ENCODE measurements around the gene IPO11. TPM values are rescaled to one million over a fixed set of nuclear protein-coding genes. Genes with fewer than 3 reads are reported as not detected.

Gene IPO11
- total and polyA plus RNA-seq, 2 of the 4 experiments (the other 2 are of a cell fraction) = 12.6 to 40.0 TPM

DNA sequence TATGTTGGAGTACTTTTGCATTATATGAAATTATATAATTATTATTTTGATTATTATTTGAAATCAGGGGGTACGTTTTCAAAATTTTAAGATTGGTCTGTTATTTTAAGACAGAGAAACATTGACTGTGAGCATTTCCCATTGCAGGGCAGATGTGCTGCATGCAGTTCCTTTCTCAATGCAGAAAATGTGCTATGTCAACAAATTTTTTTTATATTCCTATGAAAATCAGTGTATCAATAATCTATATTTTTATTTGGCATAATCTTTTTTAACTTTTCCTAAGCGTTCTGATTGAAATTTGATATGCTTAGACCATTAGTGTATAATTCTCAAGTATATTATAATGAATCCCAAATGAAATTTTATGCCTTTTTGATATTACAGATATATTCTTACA, 124.2 kb downstream of the IPO11 start:
- Histone ChIP-seq H4K5ac (ENCODE audit: low read depth, low read length) (no peak overlapping the region), H2BK15ac (ENCODE audit: low read depth, low read length) (no peak overlapping the region), H4K8ac (ENCODE audit: low read depth in 2 of 2, low read length in 2 of 2) (no peak overlapping the region), H3K79me1 (ENCODE audit: low read depth in 1 of 2, low read length in 2 of 2) (no peaks in the 10 kb centered on the region; a peak in 1 of 4 replicates), H3K4ac (ENCODE audit: low read depth, low read length) (no peak overlapping the region), H3K14ac (replicated peaks; ENCODE audit: low read depth, low read length) (no peak overlapping the region), H2AK5ac (ENCODE audit: low read depth, low read length) (no peak overlapping the region), H3K27me3 (ENCODE audit: control insufficient read depth, insufficient read depth, low read length) (no peaks in the 10 kb centered on the region), H4K91ac (ENCODE audit: insufficient read depth, low read depth, low read length) (no peak overlapping the region), H2BK5ac (ENCODE audit: low read depth, low read length, poor library complexity, severe bottlenecking) (no peak overlapping the region), H3K36me3 (ENCODE audit: control insufficient read depth, insufficient read depth, low read length) (no peaks in the 10 kb centered on the region), H3K4me3 (ENCODE audit: insufficient read depth, low read depth, low read length) (no peak overlapping the region), H2BK120ac (ENCODE audit: low read depth, low read length) (no peak overlapping the region), H3K4me1 (ENCODE audit: control insufficient read depth, insufficient read depth, low read length) (no peaks in the 10 kb centered on the region; the same call in 1 of the 2 replicates), H3K27ac (ENCODE audit: insufficient read depth, low read length) (no peak overlapping the region), H3K56ac (ENCODE audit: extremely low read depth, insufficient read depth, low read length) (no peak overlapping the region), H4K20me1 (ENCODE audit: insufficient read depth, low read length) (no peaks in the 10 kb centered on the region), H2AK9ac (replicated peaks; ENCODE audit: low read depth, low read length, poor library complexity) (no peak overlapping the region), H3K18ac (ENCODE audit: low read depth, low read length) (no peak overlapping the region), H3K9ac (ENCODE audit: low read depth, low read length) (no peak overlapping the region), H2BK20ac (ENCODE audit: low read depth, low read length) (no peak overlapping the region), H2AFZ (replicated peaks; ENCODE audit: low read length, poor library complexity) (no peak overlapping the region), H3K23ac (ENCODE audit: low read depth, low read length) (no peak overlapping the region), H3K9me3 (ENCODE audit: control insufficient read depth, insufficient read depth, low read length) (no peaks in the 10 kb centered on the region), H3K9me1 (ENCODE audit: insufficient read depth, low read length) (no peaks in the 10 kb centered on the region), H3K4me2 (ENCODE audit: low read depth, low read length) (no peak overlapping the region)
- CTCF ChIA-PET = interaction anchor here (1.0 kb wide), 1 partner anchor 14 kb away, joined by 3 read pairs; no protein-coding TSS in a partner anchor
- dilution Hi-C loops (cut with HindIII; ENCODE audit: low sequenced_read_pairs, unreplicated experiment) (no loop called here), in situ Hi-C loops (cut with MboI; ENCODE audit: low sequenced_read_pairs) (no loop called here), intact Hi-C loops (cut with micrococcal nuclease) (no loop called here)
- POLR2A ChIA-PET (ENCODE audit: unreplicated experiment) = no interaction called here
- WGBS, 2 experiments (ENCODE audit: extremely low coverage in 2 of 2, insufficient read length in 1 of 2) = no CpG with 5 or more reads among the region's 2 CpGs
- BruUV-seq (replicated peaks) = no TSS peak
- TF ChIP-seq MXI1 (IDR thresholded peaks at IDR 0.05; ENCODE audit: borderline replicate concordance, low read depth, low read length) (no peak), MAFK (IDR thresholded peaks at IDR 0.05; ENCODE audit: low read depth, low read length) (peak; percentile 54; the same call in 1 of the 2 replicates)
- no peak for DNase-seq
- ATAC-seq (ENCODE audit: low read depth) = no peak

Data from IMR-90 (cell line).